Stimulated activated CD4-positive, alpha-beta T cell treated with anti-CD3 and anti-CD28 coated beads, Interleukin-12 subunit alpha, Interleukin-12 subunit beta, amount 100 ng/mL, for 24 hours (primary cell): ENCODE results near the gene KIAA0232.
"Not testable (repeated sequence)": the region's sequence is repeated elsewhere in the genome, so short reads cannot be mapped to it uniquely, and the experiment has no call there.

Source experiments
- DNase-seq, 2 experiments: peaks; one replicate each; pipeline ENCODE4 v3.0.0-alpha.2; 2020; ENCODE audit warnings: low read depth in 2 of 2

Gene KIAA0232

DNA sequence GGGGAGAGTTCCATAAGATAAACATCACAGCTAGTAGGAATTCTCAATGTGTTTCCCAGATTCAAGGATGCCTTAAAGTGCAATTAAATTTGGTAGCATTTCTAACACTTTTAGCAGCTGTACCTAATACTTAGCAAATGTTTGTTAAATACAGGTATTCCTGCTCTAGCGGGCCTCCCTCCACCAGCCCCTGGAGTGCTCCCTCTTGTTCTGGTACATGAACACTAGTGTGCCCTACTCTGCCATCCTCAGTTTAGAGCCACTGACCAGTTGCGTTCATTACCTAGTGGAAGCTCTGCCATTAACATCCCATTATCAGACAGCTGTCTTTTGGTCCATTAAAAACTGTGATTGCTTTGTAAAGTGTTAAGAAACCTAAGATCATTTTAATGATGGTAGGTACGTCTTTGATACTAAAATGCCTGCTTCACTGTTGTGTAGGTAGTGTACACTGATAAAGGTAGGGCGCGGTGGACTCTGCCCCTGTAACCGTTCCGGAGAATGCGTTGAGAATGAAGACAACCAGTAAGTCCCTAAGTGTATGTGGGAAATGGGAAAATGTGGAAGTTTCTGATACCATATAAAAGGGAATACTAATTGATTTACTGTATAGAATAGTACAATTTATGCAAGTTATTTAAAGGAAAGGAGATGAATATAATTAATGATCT, 21.7 kb downstream of the KIAA0232 start:
- DNase-seq = no peak

DNA sequence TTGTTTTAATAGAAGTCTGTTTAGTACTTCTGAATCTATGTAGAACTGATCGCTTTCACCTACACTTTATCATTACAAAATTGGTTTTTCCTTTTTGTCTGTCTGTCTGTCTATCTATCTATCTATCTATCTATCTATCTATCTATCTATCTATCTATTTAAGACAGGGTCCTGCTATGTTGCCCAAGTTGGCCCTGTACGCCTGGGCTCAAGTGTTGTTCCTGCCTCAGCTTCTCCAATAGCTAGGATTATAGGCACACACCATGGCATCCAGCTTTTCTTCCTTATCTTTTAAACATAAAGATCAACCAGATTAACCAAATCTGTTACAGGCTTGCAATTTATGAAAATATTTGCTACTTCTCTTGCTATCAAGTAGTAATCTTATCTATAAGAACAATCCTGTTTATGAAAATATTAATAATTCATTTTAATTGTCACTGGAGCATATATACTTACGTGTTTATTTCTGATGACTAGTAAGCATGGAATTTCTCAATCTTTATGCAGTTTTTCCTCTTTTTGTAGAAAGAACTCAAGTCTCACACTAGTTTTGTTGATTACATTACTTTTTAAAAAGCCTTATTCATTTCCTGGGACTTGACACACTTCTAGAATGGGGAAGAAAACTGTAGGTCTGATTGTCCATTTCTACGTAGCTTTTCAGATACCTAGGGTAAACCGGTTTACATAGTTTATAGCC, 24.5 kb downstream of the KIAA0232 start:
- DNase-seq = no peak

DNA sequence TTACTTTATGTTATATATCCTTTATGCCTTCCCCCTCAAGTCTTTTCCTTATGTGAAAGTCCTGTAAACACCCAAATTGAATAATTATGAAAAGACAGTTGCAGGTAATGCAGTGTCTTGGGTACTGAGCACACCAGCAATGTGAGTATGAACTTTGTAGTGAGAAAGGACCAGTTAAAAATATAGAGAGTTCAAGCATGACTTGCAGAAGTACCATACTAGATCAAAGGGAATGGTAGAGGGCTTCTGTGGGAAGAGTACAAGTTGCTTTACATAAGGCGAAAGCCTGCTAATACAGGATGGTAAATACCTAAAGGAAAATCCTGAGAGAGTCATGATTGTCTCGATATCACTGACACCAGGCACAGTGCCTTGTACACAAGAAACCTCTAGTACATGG, 25.7 kb downstream of the KIAA0232 start:
- DNase-seq = no peak

DNA sequence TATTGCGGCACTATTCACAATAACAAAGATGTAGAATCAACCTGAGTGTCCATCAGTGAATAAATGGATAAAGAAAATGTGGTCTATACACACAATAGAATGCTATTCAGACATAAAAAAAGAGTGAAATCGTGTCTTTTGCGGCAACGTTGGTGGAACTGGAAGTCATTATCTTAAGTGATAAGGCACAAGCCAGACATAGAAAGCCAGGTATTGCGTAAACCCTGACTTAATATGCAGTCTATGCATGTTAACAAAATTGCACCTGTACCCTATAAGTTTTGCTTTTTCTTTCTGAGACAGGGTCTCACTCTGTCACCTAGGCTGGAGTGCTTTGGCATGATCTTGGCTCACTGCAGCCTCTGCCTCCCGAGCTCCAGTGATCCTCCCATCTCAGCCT, 28.6 kb downstream of the KIAA0232 start:
- no peak for DNase-seq

DNA sequence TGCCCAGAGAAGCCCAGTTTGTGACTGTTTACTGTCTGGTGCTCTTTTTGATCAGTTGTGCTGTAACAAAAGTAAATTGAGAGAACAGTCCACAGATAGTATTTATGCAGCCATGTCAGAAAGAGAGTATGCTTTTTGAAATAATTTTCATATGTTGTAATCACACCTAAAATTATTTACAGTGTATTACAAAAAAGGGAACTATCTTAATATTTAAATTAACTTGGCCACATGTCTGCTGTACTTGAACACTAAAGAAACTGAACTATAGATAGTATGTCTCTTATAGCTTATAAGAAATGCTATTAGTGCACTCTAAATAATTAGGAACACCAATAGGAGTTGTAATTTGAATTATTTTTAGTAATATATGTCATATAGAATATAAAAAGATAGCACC, 30.2 kb downstream of the KIAA0232 start:
- DNase-seq = no peak

DNA sequence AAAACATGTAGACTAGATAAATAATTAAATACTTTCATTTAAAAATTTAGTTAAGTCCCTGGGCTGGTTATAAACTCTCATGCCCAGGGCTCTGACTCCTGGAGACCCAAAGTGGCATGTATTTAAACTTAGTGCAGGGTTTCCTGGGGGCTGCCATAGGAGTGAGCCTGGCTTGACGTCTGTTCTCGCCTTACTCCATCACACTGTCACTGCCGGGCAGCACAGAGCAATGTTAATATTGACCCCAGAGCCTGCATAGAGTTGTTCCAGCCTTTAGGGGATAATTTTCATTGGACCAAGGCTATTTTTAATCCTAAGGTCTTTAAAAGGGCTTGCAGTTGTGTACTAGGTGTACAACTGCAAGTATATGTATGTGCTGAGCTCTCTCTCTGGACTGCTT, 31.2 kb downstream of the KIAA0232 start:
- DNase-seq = no peak

DNA sequence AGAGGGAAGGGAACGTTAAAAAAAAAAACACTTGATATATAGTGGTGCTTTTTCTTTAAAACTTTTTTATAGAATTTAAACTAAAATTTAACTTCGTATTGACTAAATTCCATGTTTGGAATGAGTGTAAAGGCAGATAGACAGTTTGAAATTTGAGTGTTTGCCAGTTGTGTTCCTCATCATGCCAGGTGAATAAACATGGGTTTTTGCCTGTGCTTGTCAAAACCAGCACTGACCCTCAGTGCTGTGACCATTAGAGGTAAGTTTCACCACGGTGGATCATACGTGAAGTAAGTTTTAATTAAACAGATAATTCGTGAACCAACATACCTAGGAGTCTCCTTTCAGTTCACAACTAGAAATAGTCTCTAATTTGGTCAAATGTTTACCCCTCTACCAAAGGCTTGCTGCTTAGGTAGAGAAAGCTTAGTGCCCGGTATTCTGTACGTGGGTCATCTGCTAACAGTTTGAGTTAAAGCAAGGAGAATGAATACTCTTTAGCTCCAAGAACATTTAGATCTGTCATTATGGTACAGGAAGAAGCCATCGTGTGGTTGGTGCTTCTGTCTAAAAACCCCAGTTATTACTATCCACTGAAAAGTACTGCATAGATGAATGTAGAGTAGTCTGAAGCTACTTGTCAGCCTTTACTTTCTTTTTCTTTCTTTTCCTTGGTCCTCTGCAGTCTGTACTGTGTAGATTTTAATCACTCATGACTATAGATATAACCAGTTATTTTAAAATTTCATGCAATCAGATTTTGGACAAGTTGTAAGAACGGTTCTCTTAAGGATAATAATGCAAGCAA, 32.7 kb downstream of the KIAA0232 start:
- DNase-seq = no peak

DNA sequence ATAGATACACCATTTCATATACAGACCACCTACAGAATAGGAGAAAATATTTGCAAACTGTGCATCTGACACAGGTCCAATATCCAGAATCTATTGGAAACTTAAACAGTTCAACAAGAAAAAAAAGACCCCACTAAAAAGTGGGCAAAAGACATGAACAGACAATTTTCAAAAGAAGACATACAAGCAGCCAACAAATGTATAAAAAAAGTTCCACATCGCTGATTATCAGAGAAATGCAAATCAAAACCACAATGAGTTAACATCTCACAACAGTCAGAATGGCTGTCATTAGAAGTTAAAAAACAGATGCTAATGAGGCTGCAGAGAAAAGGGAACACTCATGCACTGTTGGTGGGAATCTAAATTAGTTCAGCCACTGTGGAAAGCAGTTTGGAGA, 36.8 kb downstream of the KIAA0232 start:
- DNase-seq = no peak

DNA sequence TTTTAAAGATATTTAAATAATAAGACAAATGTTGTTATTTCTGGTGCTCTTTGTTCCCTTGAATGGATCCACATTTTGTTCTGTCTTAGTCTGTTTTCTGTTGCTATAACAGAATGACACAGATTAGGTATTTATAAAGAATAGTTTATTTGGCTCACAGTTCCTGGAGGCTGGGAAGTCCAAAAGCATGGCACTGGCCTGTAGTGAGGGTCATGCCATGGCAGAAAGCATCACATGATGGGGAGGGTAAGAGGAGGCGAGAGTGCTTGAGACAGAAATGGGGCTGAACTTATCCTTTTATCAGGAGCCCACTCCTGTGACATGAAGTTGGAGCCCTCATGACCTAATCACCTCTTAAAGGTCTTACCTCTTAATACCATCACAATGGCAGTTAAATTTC, 38.2 kb downstream of the KIAA0232 start:
- no peak for DNase-seq

DNA sequence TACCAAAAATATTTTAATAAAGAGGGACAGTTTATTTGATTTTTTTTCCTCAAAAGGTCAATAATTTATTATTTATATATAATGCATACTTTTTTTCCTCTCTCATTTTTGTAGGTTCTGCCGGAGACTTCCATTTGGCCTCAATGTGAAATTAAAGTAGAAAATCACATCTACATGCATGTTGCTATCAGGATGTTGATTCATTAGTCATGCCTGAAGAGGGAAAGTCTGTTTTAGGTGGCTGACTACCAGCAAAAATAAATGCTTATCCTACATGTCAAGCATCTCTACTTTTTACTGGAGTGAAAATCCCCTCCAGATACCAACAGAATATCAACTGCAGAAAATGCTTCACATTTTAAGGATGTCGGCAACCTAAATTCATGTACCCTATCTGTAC, 41.5 kb downstream of the KIAA0232 start:
- DNase-seq = no peak

DNA sequence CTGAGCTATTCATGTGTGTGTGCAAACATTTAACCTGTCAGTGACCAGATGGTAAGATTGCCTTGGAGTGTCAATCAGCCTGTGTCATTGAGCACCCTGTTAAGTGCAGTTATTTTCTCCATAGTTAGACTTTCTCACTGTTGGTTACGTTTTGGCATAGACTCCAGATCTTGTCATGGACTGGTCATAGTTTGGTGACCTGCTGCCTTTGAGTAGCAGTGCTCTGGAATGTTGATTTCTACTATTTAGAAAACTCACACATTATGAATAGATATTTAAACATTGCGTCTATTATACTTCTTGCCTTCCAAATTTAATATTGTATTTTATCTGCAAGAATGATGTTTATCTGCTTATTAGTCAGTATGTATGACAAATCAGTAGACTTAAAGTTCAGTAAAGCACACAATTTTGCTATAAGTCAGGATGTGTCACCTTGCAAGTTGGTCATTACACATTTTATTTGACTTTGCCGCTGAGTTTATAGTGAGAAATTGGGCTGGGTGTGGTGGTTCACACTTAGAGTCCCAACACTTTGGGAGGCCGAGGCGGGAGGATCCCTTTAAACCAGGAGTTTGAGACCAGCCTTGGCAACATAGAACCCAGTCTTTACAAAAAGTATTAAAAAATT, 42.4 kb downstream of the KIAA0232 start:
- DNase-seq = no peak

DNA sequence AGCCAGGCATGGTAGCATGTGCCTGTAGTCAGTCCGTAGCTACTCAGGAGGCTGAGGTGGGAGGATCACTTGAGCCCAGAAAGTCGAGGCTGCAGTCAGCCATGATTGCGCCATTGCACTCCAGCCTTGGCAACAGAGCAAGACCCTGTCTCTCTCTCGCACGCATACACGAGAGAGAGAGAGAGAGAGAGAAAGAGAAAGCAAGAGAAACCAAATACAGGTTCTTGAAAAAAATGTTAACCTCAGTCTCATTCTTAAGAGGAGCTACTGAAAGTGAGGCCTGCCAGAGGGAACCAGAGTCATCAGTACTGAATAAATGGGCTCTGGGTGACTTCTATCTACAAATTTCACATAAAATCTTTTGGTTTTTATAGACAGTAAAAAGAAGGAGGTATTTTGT, 42.9 kb downstream of the KIAA0232 start:
- DNase-seq = no peak

DNA sequence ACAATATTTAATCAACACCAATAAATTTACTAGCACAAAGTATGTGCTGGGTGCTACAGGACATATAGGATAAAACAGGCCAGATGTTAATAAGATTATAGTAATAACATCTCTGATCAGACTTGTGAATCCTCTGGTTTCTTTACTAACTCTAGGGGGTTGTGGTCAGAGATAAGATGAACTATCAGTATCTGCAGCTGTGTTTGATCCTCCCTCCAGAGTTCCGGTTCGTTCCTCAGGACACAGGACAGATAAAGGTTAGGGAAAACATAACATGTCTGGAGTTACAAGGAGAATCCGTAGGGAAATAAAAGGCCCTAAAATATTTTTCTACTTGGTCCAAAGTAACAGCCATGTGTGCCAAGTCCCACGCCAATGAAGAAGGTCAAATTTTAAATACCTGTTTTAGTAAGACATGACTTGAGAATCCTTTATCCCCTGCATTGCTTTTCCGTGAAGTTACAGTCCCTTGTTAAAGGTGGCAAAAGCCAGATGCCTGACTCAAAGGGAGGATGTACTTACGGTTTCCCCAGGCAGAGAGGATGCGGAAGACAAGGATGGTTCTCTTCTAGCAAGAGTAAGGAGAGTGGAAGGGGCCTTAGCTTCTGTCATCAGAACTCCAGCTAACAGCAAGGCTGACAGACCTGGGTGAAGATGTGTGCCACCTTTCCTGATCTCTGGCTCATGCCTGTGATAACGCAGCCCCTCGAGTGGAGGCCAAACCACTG, 44.4 kb downstream of the KIAA0232 start:
- DNase-seq = no peak

DNA sequence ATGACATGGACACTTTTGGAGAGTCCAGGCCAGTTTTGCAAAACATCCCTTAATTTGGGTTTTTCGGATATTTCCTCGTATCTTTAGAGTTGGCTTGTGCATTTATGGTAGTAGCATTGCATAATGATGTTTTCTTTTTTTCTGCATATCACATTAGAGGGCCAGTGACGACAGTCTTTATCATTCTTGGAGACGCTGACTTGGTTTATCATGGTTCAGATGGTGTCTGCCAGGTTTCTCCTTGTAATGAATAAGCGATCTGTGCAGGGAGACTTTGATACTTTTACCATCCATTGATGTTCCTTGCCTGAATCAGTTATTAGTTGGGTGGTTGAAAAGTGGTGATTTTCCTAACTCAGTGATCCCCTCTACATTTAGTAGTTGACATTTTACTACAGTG, 46.6 kb downstream of the KIAA0232 start:
- no peak for DNase-seq

DNA sequence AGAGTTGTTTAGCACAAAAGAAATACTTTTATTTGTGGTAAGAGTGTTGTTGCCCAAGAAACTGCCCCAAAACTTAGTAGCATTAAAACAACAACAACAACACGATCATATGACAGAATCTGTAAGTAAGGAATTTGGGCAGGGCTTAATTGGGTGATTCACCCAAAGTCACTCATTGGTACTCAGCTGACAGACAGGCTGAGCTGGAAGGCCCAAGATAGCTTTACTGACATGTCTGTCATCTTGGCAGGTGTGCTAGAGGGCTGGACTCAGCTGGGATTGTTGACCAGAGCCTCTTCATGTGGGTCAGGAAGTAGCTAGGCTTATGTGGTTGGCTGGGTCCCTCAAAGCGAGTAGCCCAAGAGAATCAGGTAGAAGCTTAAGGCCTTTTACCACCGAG, 52.3 kb downstream of the KIAA0232 start:
- no peak for DNase-seq

DNA sequence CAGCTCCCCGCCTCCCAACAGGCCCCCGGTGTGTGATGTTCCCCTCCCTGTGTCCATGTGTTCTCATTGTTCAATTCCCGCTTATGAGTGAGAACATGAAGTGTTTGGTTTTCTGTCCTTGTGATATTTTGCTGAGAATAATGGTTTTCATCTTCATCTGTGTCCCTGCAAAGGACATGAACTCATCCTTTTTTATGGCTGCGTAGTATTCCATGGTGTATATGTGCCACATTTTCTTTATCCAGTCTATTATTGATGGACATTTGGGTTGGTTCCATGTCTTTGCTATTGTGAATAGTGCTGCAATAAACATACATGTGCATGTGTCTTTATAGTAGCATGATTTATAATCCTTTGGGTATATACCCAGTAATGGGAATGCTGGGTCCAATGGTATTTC, 53.1 kb downstream of the KIAA0232 start:
- DNase-seq = not testable (repeated sequence)

DNA sequence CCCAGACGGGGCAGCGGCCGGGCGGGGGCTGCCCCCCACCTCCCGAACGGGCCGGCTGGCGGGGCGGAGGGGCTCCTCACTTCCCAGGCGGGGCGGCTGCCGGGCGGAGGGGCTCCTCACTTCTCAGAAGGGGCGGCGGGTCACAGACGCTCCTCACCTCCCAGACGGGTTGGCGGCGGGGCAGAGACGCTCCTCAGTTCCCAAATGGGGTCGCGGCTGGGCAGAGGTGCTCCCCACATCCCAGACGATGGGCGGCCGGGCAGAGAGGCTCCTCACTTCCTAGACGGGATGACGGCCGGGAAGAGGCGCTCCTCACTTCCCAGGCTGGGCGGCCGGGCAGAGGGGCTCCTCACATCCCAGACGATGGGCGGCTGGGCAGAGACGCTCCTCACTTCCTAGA, 54.6 kb downstream of the KIAA0232 start:
- DNase-seq = not testable (repeated sequence)

DNA sequence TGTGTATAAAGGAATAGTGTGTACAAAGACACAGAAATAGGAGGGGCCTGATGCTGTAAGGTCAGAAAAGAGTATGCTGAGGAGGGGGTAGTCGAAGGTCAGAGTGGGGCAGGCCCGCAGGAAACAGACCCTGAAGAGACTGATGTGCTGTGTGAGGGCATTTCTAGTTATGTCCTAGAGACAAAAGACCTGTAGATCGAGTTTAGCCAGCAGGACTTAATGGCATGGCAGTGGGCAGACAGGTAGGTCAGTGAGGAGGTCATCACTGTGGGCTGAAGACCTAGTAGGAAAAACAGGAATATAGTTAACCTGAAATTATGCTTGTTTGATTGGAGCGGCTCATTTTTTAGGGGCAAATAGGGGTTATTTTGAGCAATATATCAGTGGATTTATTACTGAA, 57.1 kb downstream of the KIAA0232 start:
- no peak for DNase-seq

DNA sequence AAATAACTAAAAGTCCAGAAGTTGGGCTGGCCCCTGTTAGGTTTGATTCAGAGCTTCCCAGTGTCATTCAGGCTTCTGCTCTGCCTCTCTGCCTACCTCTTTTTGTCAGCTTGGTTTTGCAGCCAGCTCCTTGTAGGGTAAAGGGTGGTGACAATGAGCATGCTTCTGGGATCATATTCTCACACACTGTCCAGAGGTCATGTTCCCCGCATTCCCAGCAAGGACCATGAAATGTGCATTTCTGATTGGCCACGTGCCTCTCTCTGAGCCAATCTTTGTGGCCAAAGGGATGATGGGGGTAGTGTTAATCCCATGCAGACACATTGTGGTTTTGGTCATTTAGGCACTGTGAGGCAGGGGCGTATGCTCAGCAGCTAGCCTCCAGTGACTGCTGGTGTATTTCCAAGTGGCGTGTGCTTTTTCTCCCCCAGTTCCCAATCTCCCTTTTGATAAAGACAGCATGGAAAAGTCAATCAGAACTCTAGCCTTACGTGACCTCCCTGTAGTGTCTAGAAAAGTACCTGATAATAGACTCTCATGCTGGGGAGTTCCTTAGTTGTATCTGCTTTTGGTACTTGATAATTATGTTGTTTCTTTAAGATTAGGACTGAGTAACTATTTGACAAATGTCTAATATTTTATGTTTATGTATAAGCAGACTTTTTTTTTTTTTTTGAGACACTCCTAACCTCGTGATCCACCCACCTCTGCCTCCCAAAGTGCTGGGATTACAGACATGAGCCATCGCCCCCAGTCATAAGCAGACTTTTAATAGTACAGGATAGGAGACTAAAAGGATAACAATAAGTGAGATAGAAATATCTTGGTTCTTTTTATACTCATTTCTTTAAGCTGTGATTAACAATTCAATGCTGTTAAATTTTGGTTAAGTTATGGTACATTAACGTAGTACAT, 57.8 kb downstream of the KIAA0232 start:
- DNase-seq = no peak

DNA sequence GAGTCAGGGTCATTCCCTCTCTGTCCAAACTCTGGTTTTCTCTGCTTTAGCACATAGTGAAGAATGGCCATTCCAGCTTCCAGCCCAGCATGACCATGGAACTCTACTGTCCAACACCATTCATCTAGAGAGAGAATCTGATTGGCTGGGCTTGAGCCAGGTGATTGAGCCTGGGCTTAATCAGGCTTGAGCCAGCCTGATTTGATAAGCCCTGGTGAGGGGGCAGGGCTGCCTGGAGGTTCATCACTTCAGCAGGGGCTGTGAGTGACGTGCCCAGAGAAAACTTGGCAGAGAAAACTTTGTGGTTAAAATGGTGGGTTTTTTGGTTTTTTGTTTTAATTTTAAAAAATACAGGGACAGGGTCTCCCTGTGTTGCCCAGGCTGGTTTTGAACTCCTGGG, 62.5 kb downstream of the KIAA0232 start:
- no peak for DNase-seq

DNA sequence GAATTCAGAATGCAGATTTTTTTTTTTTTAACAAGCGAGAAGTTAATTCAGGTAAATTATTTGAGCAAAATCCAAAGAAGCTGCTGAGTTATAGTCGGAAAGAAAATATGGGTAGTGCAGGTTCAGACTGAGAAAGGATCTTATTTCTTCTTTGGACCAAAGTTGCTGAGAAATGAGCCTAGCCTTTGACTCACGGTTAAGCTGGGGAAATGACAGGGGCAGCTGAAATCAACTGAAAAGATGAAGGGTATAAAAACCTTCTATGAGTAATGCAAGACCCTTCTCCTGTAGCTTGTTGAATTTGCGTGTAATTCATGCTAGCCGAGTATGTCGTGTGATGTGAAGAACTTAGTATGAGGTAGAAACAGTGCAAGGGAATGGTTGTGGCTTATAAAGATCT, 63.0 kb downstream of the KIAA0232 start:
- no peak for DNase-seq
